T-helper 17 cell (primary cell): ENCODE data around the gene SPTLC1. TPM values are rescaled to one million over a fixed set of nuclear protein-coding genes. Genes with fewer than 3 reads are reported as not detected.

Source experiments
- ATAC-seq: fragments of 150-1000 bp; cut with Tn5 transposase; 2 replicates; pipeline ENCODE4 v1.10.0; 2021; ENCODE audit warnings: mild to moderate bottlenecking, moderate library complexity
- DNase-seq, 3 donors: peaks; one replicate each; pipeline versions ENCODE4 v3.0.0 to v3.0.0-alpha.2; 2020 to 2021
- H3K9me3 ChIP-seq: one replicate; pipeline ENCODE4 v1.7.0; 2013; ENCODE audit warnings: low read length, mild to moderate bottlenecking; ENCODE audit not compliant: control insufficient read depth, poor library complexity, severe bottlenecking
- H3K27ac Mint-ChIP-seq: one replicate; pipeline ENCODE4 v1.8.0; 2022; ENCODE audit warnings: mild to moderate bottlenecking, moderate library complexity, mixed read lengths
- H3K27me3 Mint-ChIP-seq: one replicate; pipeline ENCODE4 v1.8.0; 2022; ENCODE audit warnings: mixed read lengths
- H3K36me3 Mint-ChIP-seq: one replicate; pipeline ENCODE4 v1.8.0; 2022; ENCODE audit warnings: low read depth, mixed read lengths
- H3K4me1 Mint-ChIP-seq: one replicate; pipeline ENCODE4 v1.8.0; 2022; ENCODE audit warnings: mild to moderate bottlenecking, mixed read lengths
- H3K4me3 Mint-ChIP-seq: one replicate; pipeline ENCODE4 v1.8.0; 2022; ENCODE audit warnings: mild to moderate bottlenecking, moderate library complexity, mixed read lengths
- total RNA-seq, 4 donors: library from RNA in 2 of 4; stranded (reverse) in 2 of 4; gene quantifications; one replicate each; pipeline ENCODE4 v1.2.3 and lab custom pipeline; 2022 to 2026

SPTLC1 gene
- total RNA-seq, 2 donors from 2014 or later: 40.0 to 42.0 TPM

DNA sequence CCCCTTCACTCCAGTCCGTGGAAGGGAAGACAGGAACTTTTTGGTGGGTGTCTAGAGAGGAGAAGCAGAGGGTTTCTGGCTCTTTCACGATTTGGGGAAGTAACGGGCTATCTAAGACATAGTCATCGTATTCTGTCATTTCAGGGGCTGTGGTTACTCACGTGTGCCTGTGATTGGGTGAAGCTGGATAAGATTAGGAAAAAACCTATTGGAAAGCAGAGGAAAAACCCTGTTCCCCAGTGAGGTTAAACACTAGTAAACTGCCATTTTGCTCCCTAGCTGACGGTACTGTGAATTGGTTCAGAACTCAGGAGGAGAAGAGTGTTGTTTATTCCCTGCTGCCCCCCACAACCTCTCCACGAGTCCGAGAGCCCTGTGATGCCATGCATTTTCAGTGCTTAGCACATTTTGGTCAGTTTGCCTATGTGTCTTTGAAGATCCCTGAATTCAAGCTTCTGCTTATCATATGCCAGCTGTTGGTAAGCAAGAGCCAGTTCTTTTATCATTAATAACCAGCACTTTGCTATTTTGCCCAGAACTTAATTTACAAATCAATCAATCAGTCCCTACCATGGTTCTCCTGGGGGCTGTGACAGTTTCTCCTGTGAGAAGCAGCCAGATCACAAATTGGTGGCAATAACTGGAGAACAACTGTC lies 120.1 kb downstream of the SPTLC1 start:
- no peaks in the 10 kb centered on the region for H3K9me3 ChIP-seq
- DNase-seq (no peak), ATAC-seq (no peak)
- Mint-ChIP-seq H3K4me3 (no peak overlapping the region), H3K4me1 (no peaks in the 10 kb centered on the region), H3K27ac (no peak overlapping the region), H3K36me3 (no peaks in the 10 kb centered on the region), H3K27me3 (peaks cover 51% of the 10 kb centered on the region)

DNA sequence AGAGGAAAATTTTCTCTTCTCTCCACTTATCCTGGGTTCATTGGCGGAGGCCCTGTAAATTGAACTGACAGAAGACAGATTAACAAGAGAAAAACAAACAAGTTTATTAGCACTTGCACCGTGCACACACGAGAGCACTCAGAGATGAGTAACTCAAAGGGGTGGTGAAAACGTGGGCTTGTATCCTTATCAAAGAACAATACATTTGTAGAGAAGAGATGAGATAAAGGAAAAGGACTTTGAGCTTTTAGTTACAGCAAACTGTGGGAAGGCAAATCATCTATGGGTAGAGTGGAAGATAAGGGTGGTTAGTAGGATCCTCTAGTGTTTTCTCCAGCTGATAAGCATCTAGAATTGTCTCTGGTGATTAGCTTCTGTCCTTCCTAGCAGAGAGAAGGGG lies 120.8 kb downstream of the SPTLC1 start:
- Mint-ChIP-seq H3K27me3 (peaks cover 47% of the 10 kb centered on the region), H3K36me3 (no peaks in the 10 kb centered on the region), H3K4me1 (no peaks in the 10 kb centered on the region), H3K27ac (no peak overlapping the region), H3K4me3 (no peak overlapping the region)
- H3K9me3 ChIP-seq: no peaks in the 10 kb centered on the region
- no peak for DNase-seq
- ATAC-seq: no peak

DNA sequence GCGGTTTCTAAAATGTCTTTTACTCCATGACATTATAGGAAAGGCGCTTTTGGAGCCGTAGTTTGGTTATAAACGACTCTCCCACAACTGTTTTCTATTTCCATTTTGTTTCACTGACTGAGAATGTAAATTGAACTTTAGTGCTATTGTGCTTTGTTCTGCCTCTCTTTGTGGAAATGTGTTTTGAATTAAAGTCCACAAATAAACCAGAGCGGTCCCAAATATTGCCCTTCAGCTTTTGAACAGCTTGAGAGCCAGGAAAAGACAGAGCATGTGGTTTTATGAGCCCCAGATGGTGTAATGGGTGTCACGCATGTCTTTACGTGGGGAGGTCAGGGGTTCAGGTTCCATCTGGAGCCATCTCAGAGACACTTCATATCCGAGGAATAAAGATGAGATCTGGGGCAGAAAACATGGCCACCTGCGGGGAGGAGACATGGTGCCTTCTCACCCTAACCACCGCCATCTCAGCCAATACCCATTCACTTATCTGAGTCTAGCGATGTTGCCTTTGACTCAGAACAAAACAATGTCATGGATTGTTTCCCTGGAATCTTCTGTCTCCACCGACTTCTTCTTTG lies 122.7 kb downstream of the SPTLC1 start:
- Mint-ChIP-seq H3K36me3 (no peaks in the 10 kb centered on the region), H3K4me3 (no peak overlapping the region), H3K27ac (no peak overlapping the region), H3K4me1 (peaks cover 3% of the 10 kb centered on the region), H3K27me3 (peaks cover 47% of the 10 kb centered on the region)
- ATAC-seq: no peak
- no peaks in the 10 kb centered on the region for H3K9me3 ChIP-seq
- DNase-seq: no peak

DNA sequence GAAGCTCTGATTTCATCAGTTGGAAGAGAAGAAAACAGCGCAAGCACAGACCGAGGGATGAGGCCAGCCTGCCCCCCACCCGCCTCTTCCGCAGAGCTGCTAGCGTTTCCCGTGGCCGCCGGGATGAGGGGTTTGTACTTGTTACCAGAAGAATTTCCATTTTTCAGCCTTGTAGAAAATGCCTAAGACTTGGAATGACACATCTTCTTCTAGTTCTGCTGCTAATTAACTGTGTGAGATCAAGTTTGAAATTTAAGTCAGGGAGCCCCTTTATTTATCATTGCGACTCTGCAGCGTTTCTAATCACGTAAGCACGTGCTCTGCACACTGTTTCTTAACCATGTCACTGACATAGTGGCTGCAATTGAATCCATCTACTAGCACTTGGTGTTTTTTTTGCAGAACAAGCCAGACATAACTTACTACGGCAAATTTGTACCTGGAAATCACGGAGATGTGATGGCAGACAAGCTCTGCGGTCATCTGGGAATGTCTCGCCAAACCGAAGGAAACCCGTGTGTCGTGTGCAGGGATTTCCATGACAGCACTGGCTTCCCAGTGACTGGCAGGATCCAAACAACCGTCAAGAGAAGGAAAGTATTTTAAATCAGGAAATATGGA lies 123.4 kb downstream of the SPTLC1 start:
- peaks cover 3% of the 10 kb centered on the region for H3K4me1 Mint-ChIP-seq
- no peak overlapping the region for H3K27ac Mint-ChIP-seq
- H3K9me3 ChIP-seq: no peaks in the 10 kb centered on the region
- no peak for DNase-seq
- H3K27me3 Mint-ChIP-seq: peaks cover 47% of the 10 kb centered on the region
- no peaks in the 10 kb centered on the region for H3K36me3 Mint-ChIP-seq
- no peak for ATAC-seq
- no peak overlapping the region for H3K4me3 Mint-ChIP-seq

DNA sequence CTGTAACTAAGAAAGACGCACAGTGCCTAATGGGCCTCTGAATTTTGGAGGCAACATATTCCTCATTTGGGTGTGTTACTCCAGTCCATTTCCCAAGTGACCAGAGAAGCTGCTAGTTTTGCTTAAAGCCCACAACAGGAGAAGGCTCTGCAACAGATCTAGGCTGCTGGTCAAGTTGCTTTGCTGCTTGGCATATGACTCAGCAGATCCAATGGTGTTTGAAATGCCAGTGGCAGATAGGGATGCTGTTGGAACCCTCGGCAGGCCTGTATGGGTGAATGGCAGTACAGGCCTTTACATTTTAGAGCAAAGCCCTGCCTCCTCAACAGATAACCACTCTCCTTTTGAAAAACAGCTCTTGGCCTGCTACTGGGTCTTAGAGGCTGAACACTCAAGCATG lies 129.0 kb downstream of the SPTLC1 start:
- no peak for ATAC-seq
- H3K27ac Mint-ChIP-seq: no peak overlapping the region
- no peak for DNase-seq
- peaks cover 17% of the 10 kb centered on the region for H3K27me3 Mint-ChIP-seq
- H3K4me3 Mint-ChIP-seq: no peak overlapping the region
- H3K9me3 ChIP-seq: no peaks in the 10 kb centered on the region
- no peaks in the 10 kb centered on the region for H3K36me3 Mint-ChIP-seq
- H3K4me1 Mint-ChIP-seq: peaks cover 3% of the 10 kb centered on the region

DNA sequence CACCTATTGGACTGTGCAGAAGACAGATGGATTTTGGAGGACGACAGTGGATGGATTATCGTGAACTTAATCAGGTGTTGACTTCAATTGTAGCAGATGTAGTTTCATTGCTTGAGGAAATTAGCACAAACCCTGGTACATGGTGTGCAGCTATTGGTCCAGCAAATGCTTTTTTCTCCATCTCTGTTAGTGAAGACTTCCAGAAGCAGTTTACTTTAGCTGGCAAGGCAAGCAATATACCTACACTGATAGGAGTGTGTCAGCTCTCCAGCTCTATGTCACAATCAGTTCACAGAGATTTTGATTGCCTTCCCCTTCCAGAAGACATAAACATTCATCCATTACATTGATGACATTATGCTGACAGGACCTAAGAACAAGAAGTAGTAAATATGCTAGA lies 129.5 kb downstream of the SPTLC1 start:
- ATAC-seq: no peak
- peaks cover 3% of the 10 kb centered on the region for H3K4me1 Mint-ChIP-seq
- H3K27ac Mint-ChIP-seq: no peak overlapping the region
- no peak overlapping the region for H3K4me3 Mint-ChIP-seq
- H3K27me3 Mint-ChIP-seq: peaks cover 11% of the 10 kb centered on the region
- H3K9me3 ChIP-seq: no peaks in the 10 kb centered on the region
- no peak for DNase-seq
- no peaks in the 10 kb centered on the region for H3K36me3 Mint-ChIP-seq

Other genes starting within 250 kb of the SPTLC1 start
- under 1 TPM; 0.22 to 0.37 TPM for gene ROR2, start 165.2 kb downstream of the SPTLC1 start, total RNA-seq
- gene IARS1, start 178.3 kb upstream of the SPTLC1 start, total RNA-seq: 10 to 100 TPM; 68.5 to 75.8 TPM
- 10 to 100 TPM; 61.0 to 61.1 TPM for gene NOL8, start 209.9 kb upstream of the SPTLC1 start, total RNA-seq
- 1 to 10 TPM; 1.9 to 6.8 TPM for gene CENPP, start 210.5 kb upstream of the SPTLC1 start, total RNA-seq